HepG2 (cell line): Measurements from ENCODE around the gene RBM23. TPM values are rescaled to one million over a fixed set of nuclear protein-coding genes. Genes with fewer than 3 reads are reported as not detected.

Experiments
- ATAC-seq: fragments of 200-7000 bp; cut with Tn5 transposase; 3 replicates; pipeline ENCODE4 v1.9.1; 2020; ENCODE audit warnings: mild to moderate bottlenecking, moderate library complexity
- BruUV-seq: library from RNA; stranded (reverse); fragments of 400-500 nt; replicated peaks from 2 replicates; lab custom pipeline; 2021; lab: Mats Ljungman, UMichigan
- CTCF ChIA-PET: fragments of 300-600 bp; formaldehyde crosslinking; extraction: SDS; loops from one replicate; lab custom pipeline; 2021; ENCODE audit warnings: low total read pairs, inconsistent platforms, low intra/inter-chr PET ratio; lab: Yijun Ruan, JAX
- POLR2A ChIA-PET: fragments of 350-600 bp; sonication (Branson Sonifier 250); formaldehyde crosslinking; loops from one replicate; lab custom pipeline; 2020; ENCODE audit warnings: antibody characterized with exemption, inconsistent platforms; lab: Yijun Ruan, JAX
- DNase-seq: peaks from one replicate; pipeline ENCODE4 v3.0.0-alpha.2; 2015; ENCODE audit warnings: low spot score
- FAIRE-seq: peaks from 3 replicates; lab custom pipeline; 2011; peaks lifted over from hg19 to GRCh38; lab: Jason Lieb, UNC
- H2AFZ ChIP-seq: one replicate; pipeline ENCODE4 v1.6.1; 2011; ENCODE audit warnings: low read length, inconsistent platforms
- H3K27ac ChIP-seq: fragments of 300-600 bp; 3 replicates; pipeline ENCODE4 v1.8.0; 2011; ENCODE audit warnings: mixed run types, mild to moderate bottlenecking, mixed read lengths, low read length, inconsistent platforms; ENCODE audit not compliant: insufficient read depth; ENCODE audit errors: extremely low read length
- H3K27me3 ChIP-seq, 2 experiments: fragments of 200-600 bp in 1 of 2; 2 replicates in 1 of 2; 3 replicates in 1 of 2; pipeline versions ENCODE4 v1.6.0 to v1.8.0; 2011; ENCODE audit warnings: low read length in 2 of 2, mild to moderate bottlenecking in 2 of 2, moderate library complexity in 2 of 2, inconsistent platforms in 1 of 2; ENCODE audit not compliant: insufficient read depth in 2 of 2, control insufficient read depth in 1 of 2
- H3K36me3 ChIP-seq, 2 experiments: fragments of 200-600 bp in 1 of 2; replicated peaks in 1 of 2; 2 replicates in 1 of 2; 3 replicates in 1 of 2; pipeline versions ENCODE4 v1.5.1 to v1.8.0; 2011; ENCODE audit warnings: low read length in 2 of 2, inconsistent platforms in 1 of 2; ENCODE audit not compliant: insufficient read depth in 2 of 2, control insufficient read depth in 1 of 2
- H3K4me1 ChIP-seq: 2 replicates; pipeline ENCODE4 v1.5.1; 2012; ENCODE audit warnings: low read length, inconsistent platforms; ENCODE audit not compliant: insufficient read depth
- H3K4me2 ChIP-seq: 2 replicates; pipeline ENCODE4 v1.6.0; 2011; ENCODE audit warnings: low read depth, low read length, inconsistent platforms
- H3K4me3 ChIP-seq, 3 experiments: fragments of 200-600 bp in 1 of 3; sonication (generic), shearing (Covaris generic) in 1 of 3; replicated peaks in 1 of 3; 2 replicates each; pipeline ENCODE4 v1.5.1; 2011 to 2016; ENCODE audit warnings: low read length in 3 of 3, inconsistent platforms in 2 of 3, low read depth in 2 of 3, mild to moderate bottlenecking in 2 of 3, control low read depth in 1 of 3, mixed read lengths in 1 of 3; ENCODE audit not compliant: insufficient read depth in 1 of 3
- H3K79me2 ChIP-seq: one replicate; pipeline ENCODE4 v1.6.1; 2011; ENCODE audit warnings: low read length, inconsistent platforms; ENCODE audit not compliant: insufficient read depth
- H3K9ac ChIP-seq: 2 replicates; pipeline ENCODE4 v1.6.0; 2011; ENCODE audit warnings: mild to moderate bottlenecking, low read depth, low read length, inconsistent platforms; ENCODE audit not compliant: insufficient read depth
- H3K9me3 ChIP-seq: 2 replicates; pipeline ENCODE4 v1.5.1; 2012; ENCODE audit warnings: mild to moderate bottlenecking, low read length
- H4K20me1 ChIP-seq: 2 replicates; pipeline ENCODE4 v1.6.0; 2011; ENCODE audit warnings: inconsistent platforms, mild to moderate bottlenecking, low read length, moderate library complexity; ENCODE audit not compliant: insufficient read depth
- ATF7-NPFF ChIP-seq: sonication (generic); formaldehyde crosslinking; IDR thresholded peaks from 2 replicates; pipeline ENCODE4 v1.8.1; 2023; ENCODE audit warnings: mild to moderate bottlenecking, low read depth, missing genetic modification reagents, moderate library complexity
- BHLHE40 ChIP-seq: IDR thresholded peaks from 2 replicates; pipeline ENCODE4 v1.6.1; 2011; ENCODE audit warnings: low read length, improper control_type of control experiment
- DPF2 ChIP-seq: sonication (generic); formaldehyde crosslinking; IDR thresholded peaks from 2 replicates; pipeline ENCODE4 v1.4.0; 2020; ENCODE audit warnings: mild to moderate bottlenecking, low read depth, missing genetic modification reagents, borderline replicate concordance
- FOXK1 ChIP-seq: sonication (generic); formaldehyde crosslinking; IDR thresholded peaks from 2 replicates; pipeline ENCODE4 v1.4.0; 2020; ENCODE audit warnings: low read depth, missing genetic modification reagents, borderline replicate concordance
- KLF13 ChIP-seq: sonication (generic); formaldehyde crosslinking; IDR thresholded peaks from 2 replicates; pipeline ENCODE4 v1.4.0; 2020; ENCODE audit warnings: mild to moderate bottlenecking, missing genetic modification reagents
- NONO ChIP-seq, 2 experiments: fragments of 450-650 bp in 1 of 2; sonication (generic) in 1 of 2; formaldehyde crosslinking in 1 of 2; IDR thresholded peaks in 1 of 2; conservative IDR thresholded peaks in 1 of 2; 2 replicates each; pipeline versions ENCODE4 v1.6.1 to v1.8.0; 2017 to 2022; ENCODE audit warnings: mild to moderate bottlenecking in 1 of 2, missing genetic modification reagents in 1 of 2, moderate library complexity in 1 of 2
- POLR2A ChIP-seq, 2 experiments: IDR thresholded peaks; 2 replicates each; pipeline ENCODE4 v1.6.1; 2011; ENCODE audit warnings: low read depth in 2 of 2, low read length in 2 of 2, mild to moderate bottlenecking in 1 of 2, moderate library complexity in 1 of 2; ENCODE audit not compliant: insufficient read depth in 1 of 2
- THRA ChIP-seq: sonication (generic); formaldehyde crosslinking; IDR thresholded peaks from 2 replicates; pipeline ENCODE4 v1.4.0; 2020; ENCODE audit warnings: missing genetic modification reagents, borderline replicate concordance
- ZFP36L1 ChIP-seq: sonication (generic); formaldehyde crosslinking; IDR thresholded peaks from 2 replicates; pipeline ENCODE4 v1.8.0; 2022; ENCODE audit warnings: mild to moderate bottlenecking, missing genetic modification reagents, moderate library complexity
- ZNF317 ChIP-seq: sonication (generic); formaldehyde crosslinking; IDR thresholded peaks from 2 replicates; pipeline ENCODE4 v1.5.0; 2020; ENCODE audit warnings: mild to moderate bottlenecking, missing genetic modification reagents
- ZNF557 ChIP-seq: sonication (generic); formaldehyde crosslinking; IDR thresholded peaks from 2 replicates; pipeline ENCODE4 v1.4.0; 2020; ENCODE audit warnings: missing genetic modification reagents
- ZNF670 ChIP-seq: sonication (generic); formaldehyde crosslinking; IDR thresholded peaks from 2 replicates; pipeline ENCODE4 v1.8.0; 2022; ENCODE audit warnings: mild to moderate bottlenecking, missing genetic modification reagents, borderline replicate concordance
- ZSCAN9 ChIP-seq: IDR thresholded peaks from 2 replicates; pipeline ENCODE4 v1.6.1; 2016; ENCODE audit warnings: borderline replicate concordance
- WGBS: methylation state at CpG from one replicate; pipeline ENCODE4 v1.1.6; 2017; ENCODE audit warnings: low lambda C conversion rate; 5-methylcytosine and 5-hydroxymethylcytosine counted together
- in situ Hi-C: cut with HindIII; loops from 2 replicates; pipeline ENCODE4 v1.10.0; 2017; ENCODE audit warnings: low pct_unique_long_range_greater_than_20kb; ENCODE audit not compliant: extremely low pct_ligation_motif_present
- intact Hi-C: fragments of 100-400 bp; cut with micrococcal nuclease; formaldehyde crosslinking; loops from one replicate; pipeline ENCODE4 v1.10.0; 2022; ENCODE audit not compliant: unreplicated experiment
- polyA plus RNA-seq, 8 experiments: library from polyadenylated mRNA; depleted of rRNA in 3 of 8; stranded (reverse) in 7 of 8; unstranded in 1 of 8; fragments of >200 nt; fragmentation: Illumina TruSeq in 4 of 8; extraction: Trizol in 4 of 8; gene quantifications; 2 replicates each; pipeline versions ENCODE4 v1.2.1 to v1.2.3, GENCODE V29; 2011 to 2016; ENCODE audit warnings: low read depth in 4 of 8, missing spikeins in 1 of 8, mixed read lengths in 1 of 8; ENCODE audit not compliant: insufficient read depth in 1 of 8
- total RNA-seq, 5 experiments: library from RNA; depleted of rRNA; stranded (reverse); fragments of >200 nt; fragmentation: Illumina TruSeq; extraction: Trizol; gene quantifications; 2 replicates each; pipeline ENCODE4 v1.2.3, GENCODE V29; 2016; ENCODE audit warnings: low read depth in 1 of 5
- TF ChIP-seq, protein P1 (sequence below): IDR thresholded peaks from 2 replicates; pipeline ENCODE4 v1.6.1; 2018; ENCODE audit warnings: missing genetic modification reagents, mild to moderate bottlenecking, missing compliant biosample characterization

Gene RBM23
- total and polyA plus RNA-seq, 2 of the 13 experiments (the other 11 are each of a cell fraction or from before 2014, with no cell fraction given), result 1.5 to 2.1 TPM

- TF ChIP-seq DPF2 (CRISPR knock-in tag) (no peak; the same call in 1 of the 2 replicates), KLF13 (CRISPR knock-in tag) (peak; percentile 91), ATF7-NPFF (CRISPR knock-in tag) (peak; percentile 98), FOXK1 (CRISPR knock-in tag) (peak; percentile 90; the same call in 1 of the 2 replicates), ZNF317 (CRISPR knock-in tag) (peak; percentile 91), BHLHE40 (no peak)
- TF ChIP-seq, protein P1, sequence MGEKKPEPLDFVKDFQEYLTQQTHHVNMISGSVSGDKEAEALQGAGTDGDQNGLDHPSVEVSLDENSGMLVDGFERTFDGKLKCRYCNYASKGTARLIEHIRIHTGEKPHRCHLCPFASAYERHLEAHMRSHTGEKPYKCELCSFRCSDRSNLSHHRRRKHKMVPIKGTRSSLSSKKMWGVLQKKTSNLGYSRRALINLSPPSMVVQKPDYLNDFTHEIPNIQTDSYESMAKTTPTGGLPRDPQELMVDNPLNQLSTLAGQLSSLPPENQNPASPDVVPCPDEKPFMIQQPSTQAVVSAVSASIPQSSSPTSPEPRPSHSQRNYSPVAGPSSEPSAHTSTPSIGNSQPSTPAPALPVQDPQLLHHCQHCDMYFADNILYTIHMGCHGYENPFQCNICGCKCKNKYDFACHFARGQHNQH (CRISPR knock-in tag), result peak; percentile 98
These were observed 10.4 kb upstream of the RBM23 start, which contains the start of gene PRMT5 (continued) for GRCh38 chr14:22929104-22929960.

DNA sequence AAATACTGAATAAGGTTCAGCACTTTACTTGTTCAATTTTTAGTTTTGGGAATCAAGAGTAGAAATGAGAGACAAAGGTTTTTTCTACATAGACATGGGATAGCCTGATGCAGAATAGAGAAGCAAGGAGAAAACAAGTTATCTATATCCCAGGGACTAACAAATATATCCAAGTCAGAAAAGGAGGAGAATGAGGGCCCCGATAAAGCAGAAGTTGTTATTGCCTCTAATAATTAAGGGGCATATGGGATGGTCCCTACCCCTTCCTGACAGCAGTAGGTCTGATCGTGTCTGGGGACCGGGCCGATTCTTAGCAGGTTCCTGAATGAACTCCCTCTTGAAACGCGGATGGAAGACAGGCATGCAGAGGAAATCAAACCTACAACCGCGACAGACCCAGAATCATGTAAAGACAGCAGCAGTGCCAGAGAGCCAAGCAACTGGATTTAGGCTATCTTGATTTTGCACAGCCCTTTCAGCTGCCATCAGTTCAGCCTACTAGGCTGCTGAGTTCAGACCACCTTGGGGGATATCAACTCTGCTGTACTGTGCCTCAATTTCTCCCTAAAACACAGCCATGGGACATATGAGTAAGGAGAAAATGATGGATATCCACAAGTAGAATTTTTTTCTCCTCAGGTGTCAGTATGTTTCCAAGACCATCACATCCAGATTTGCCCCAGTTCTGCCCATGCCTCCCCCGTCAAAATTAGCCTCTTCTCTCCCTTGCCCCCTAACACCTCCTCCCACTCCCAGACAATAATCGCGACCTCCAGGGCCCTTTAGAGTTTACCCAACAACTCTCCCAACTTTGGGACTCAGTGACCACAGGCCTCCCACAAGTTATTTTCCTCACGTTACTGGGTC lies 9.5 kb upstream of the RBM23 start:
- intact Hi-C loops (loop anchor here (1.0 to 2.0 kb wide), 5 partner anchors 25 to 79 kb away; partner anchors contain the start of gene LRP10), in situ Hi-C loops (no loop called here)
- TSS peak; percentile 78 for BruUV-seq
- Histone ChIP-seq H3K79me2 (peaks cover 21% of the 10 kb centered on the region), H3K36me3 (peaks cover 33 to 38% of the 10 kb centered on the region in 2 experiments), H3K27me3 (no peaks in the 10 kb centered on the region; a peak in 1 of 5 replicates), H3K4me3 (peak overlapping the region; percentile 74 to 98 (median 92)), H3K9ac (peak overlapping the region; percentile 94), H3K4me1 (peaks cover 27% of the 10 kb centered on the region), H4K20me1 (no peaks in the 10 kb centered on the region), H3K9me3 (no peaks in the 10 kb centered on the region), H3K27ac (peak overlapping the region; percentile 78), H3K4me2 (peak overlapping the region; percentile 97), H2AFZ (no peak overlapping the region)
- DNase-seq (no peak), ATAC-seq (no peak), FAIRE-seq (peak; percentile 18)
- 10% methylated on average over 12 of the region's 12 CpGs for WGBS
- CTCF ChIA-PET, result interaction anchor here (1.3 to 1.7 kb wide), 2 partner anchors 28 to 371 kb away, joined by 4 to 7 read pairs; no protein-coding TSS in a partner anchor
- POLR2A ChIA-PET, result interaction anchor here (0.5 to 6.1 kb wide), 60 partner anchors 8 to 1186 kb away, joined by 3 to 136 read pairs (median 6); partner anchors contain the start of genes ACIN1, AJUBA, BCL2L2 and C14orf119
- peak in 1 of 2 experiments; percentile 30; a peak in 2 of 4 replicates for TF ChIP-seq POLR2A (IDR thresholded peaks at IDR 0.05; ENCODE audit: insufficient read depth in 1 of 2, low read depth in 2 of 2, low read length in 2 of 2)
- TF ChIP-seq ZNF670, result 0 out of 2 replicates have a peak, but pooled peaks have one; percentile 64
- peak; percentile 74; the same call in 1 of the 2 replicates for TF ChIP-seq ZFP36L1 (CRISPR knock-in tag)
- TF ChIP-seq ZSCAN9, result no peak
- TF ChIP-seq NONO (IDR thresholded peaks at IDR 0.05), result no peak
- TF ChIP-seq NONO (CRISPR knock-in tag; conservative IDR thresholded peaks at IDR 0.05), result no peak
- TF ChIP-seq ZNF557, result 0 out of 2 replicates have a peak, but pooled peaks have one; percentile 13
- TF ChIP-seq THRA (CRISPR knock-in tag), result no peak
